ENCODE results near the gene NFIA.

- TF ChIP-seq POLR2A (IDR thresholded peaks at IDR 0.05; ENCODE audit: low read depth): no peak
- no peak for TF ChIP-seq CTCF (IDR thresholded peaks at IDR 0.05)
These were observed 409.1 kb downstream of the NFIA start for GRCh38 chr1:61491497-61491896.

All from esophagus muscularis mucosa (tissue), 3 donors.